Colonic mucosa (tissue), 4 donors: ENCODE data around the gene SPATS1. TPM values are rescaled to one million over a fixed set of nuclear protein-coding genes. Genes with fewer than 3 reads are reported as not detected.

Experiments used
- DNase-seq: peaks from one replicate; pipeline ENCODE4 v3.0.0-alpha.2; 2020
- H3K27ac ChIP-seq: fragments of 200-600 bp; one replicate; pipeline ENCODE4 v1.8.0; 2021
- H3K27me3 ChIP-seq: fragments of 200-600 bp; one replicate; pipeline ENCODE4 v1.8.0; 2021
- H3K36me3 ChIP-seq: fragments of 200-600 bp; one replicate; pipeline ENCODE4 v1.8.0; 2021
- H3K4me1 ChIP-seq: fragments of 200-600 bp; one replicate; pipeline ENCODE4 v1.8.0; 2021; ENCODE audit warnings: mild to moderate bottlenecking
- H3K4me3 ChIP-seq: fragments of 200-600 bp; one replicate; pipeline ENCODE4 v1.8.0; 2021
- H3K9ac ChIP-seq, 2 donors: one replicate each; pipeline ENCODE4 v1.7.0; 2013; ENCODE audit warnings: control low read depth in 2 of 2, low read depth in 2 of 2, low read length in 2 of 2
- H3K9me3 ChIP-seq: fragments of 200-600 bp; one replicate; pipeline ENCODE4 v1.8.0; 2021
- intact Hi-C: fragments of 100-400 bp; cut with DNase I; formaldehyde crosslinking; loops from one replicate; pipeline ENCODE4 v1.14.1; 2022
- total RNA-seq, 2 donors: library from RNA; stranded (reverse); fragmentation: NEBNext Ultra II Directional in 1 of 2; extraction: Animal tissue kit (Norgen Biotek cat#: 25700) in 1 of 2; gene quantifications; one replicate each; pipeline ENCODE4 v1.2.1, GENCODE V29; 2021
- TF ChIP-seq, protein P1 (sequence below): fragments of 200-600 bp; IDR thresholded peaks from one replicate; pipeline ENCODE4 v1.8.0; 2022; ENCODE audit warnings: antibody characterized with exemption, mild to moderate bottlenecking
- donor health status: healthy.
- donor health status: DM: no; HTN: no; CAD: no.
- donor health status: DM: no; HTN: no; CAD: no.

The SPATS1 gene
- total RNA-seq, 2 donors from 2014 or later, result not detected

DNA sequence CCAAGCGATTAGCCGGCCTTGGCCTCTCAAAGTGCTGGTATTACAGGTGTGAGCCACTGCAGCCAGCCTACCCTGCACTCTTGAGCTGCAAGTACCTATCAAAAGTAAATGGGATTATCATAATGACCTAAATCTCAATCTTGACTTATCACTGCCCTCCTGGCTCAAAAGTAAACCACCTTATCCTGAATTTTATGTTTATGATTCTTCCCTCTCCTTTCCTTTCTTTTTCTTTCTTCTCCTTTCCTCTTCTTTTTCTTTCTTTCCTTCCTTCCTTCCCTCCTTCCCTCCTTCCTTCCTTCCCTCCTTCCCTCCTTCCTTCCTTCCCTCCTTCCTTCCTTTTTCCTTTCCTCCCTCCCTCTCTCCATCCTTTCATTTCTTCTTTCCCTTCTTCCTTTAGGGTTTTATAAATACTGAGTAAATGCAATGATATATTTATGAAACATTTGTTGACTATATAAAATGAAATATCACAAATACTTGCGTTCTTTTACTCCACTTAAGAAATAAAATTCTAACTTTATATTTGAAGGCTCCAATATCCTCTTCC lies 21.0 kb downstream of the SPATS1 start:
- Histone ChIP-seq H3K36me3 (no peaks in the 10 kb centered on the region), H3K9ac (no peak overlapping the region), H3K4me3 (no peak overlapping the region), H3K4me1 (no peaks in the 10 kb centered on the region), H3K9me3 (no peaks in the 10 kb centered on the region), H3K27ac (no peak overlapping the region), H3K27me3 (no peaks in the 10 kb centered on the region)
- TF ChIP-seq, protein P1, sequence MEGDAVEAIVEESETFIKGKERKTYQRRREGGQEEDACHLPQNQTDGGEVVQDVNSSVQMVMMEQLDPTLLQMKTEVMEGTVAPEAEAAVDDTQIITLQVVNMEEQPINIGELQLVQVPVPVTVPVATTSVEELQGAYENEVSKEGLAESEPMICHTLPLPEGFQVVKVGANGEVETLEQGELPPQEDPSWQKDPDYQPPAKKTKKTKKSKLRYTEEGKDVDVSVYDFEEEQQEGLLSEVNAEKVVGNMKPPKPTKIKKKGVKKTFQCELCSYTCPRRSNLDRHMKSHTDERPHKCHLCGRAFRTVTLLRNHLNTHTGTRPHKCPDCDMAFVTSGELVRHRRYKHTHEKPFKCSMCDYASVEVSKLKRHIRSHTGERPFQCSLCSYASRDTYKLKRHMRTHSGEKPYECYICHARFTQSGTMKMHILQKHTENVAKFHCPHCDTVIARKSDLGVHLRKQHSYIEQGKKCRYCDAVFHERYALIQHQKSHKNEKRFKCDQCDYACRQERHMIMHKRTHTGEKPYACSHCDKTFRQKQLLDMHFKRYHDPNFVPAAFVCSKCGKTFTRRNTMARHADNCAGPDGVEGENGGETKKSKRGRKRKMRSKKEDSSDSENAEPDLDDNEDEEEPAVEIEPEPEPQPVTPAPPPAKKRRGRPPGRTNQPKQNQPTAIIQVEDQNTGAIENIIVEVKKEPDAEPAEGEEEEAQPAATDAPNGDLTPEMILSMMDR, result no peak
- intact Hi-C loops, result no loop called here
- DNase-seq, result no peak

DNA sequence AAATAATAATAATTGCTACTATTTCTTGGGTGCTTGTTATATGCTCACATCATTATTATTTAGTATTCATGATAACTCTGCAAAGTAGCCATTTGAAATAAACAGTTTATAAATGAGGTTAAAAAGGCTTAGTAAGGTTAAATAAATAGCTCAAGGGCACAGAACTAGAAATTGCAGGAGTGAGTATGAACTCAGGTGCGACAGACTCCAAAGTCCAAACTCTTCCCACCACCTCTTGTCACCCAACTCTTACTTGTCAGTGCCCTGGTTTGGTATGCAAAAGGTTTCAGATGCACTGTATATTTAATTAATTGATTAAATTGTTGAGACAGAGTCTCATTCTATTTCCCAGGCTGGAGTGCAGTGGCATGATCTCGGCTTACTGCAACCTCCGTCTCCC lies 24.3 kb downstream of the SPATS1 start:
- no peaks in the 10 kb centered on the region for H3K36me3 ChIP-seq
- no peaks in the 10 kb centered on the region for H3K27me3 ChIP-seq
- DNase-seq, result no peak
- H3K4me1 ChIP-seq, result no peaks in the 10 kb centered on the region
- TF ChIP-seq, protein P1, result no peak
- no peak overlapping the region for H3K27ac ChIP-seq
- H3K9me3 ChIP-seq, result no peaks in the 10 kb centered on the region
- intact Hi-C loops, result no loop called here
- no peak overlapping the region for H3K4me3 ChIP-seq
- H3K9ac ChIP-seq, result no peak overlapping the region

DNA sequence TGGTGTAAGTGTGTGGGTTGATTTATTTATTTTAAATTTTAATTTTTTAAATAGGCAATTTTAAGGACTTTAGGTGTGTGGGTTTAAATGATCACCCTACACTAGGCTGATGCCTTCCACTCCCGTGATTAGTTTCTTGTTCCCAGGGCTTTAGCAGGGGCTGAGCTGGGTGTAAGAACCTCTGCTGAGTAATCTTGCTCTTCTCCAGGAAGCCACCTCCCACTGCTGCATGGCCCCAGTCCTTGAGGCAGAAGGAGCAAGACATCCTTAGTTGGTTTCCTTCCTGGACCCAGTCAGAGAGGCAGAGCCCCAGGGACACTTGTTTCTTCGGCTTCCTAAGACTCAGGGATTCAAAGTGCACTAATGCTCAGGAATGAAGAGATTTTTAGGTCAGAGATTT lies 25.2 kb downstream of the SPATS1 start:
- TF ChIP-seq, protein P1, result no peak

DNA sequence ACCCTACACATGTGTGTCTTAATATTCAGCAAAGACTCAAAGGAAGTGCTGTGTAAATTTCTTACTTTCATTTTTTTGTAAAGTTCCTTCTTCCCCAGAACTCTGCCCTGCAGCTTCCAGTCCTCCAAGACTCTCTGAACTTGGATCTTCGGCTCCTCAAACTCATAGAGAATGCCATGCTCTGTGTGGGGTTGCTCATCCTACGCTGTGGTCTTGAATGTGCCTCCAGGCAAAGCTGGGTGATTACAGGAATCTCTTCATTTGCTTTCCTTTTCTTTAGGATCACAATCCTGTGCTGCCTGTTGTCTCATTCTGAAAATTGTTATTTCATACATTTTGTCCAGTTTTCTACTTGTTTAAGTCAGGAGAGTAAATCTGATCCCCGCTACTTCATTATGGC lies 30.6 kb downstream of the SPATS1 start:
- Histone ChIP-seq H3K36me3 (no peaks in the 10 kb centered on the region), H3K9me3 (no peaks in the 10 kb centered on the region), H3K27me3 (no peaks in the 10 kb centered on the region), H3K27ac (no peak overlapping the region), H3K4me3 (no peak overlapping the region), H3K4me1 (no peaks in the 10 kb centered on the region), H3K9ac (no peak overlapping the region)
- TF ChIP-seq, protein P1, result no peak
- DNase-seq, result no peak
- intact Hi-C loops, result no loop called here

More for the DNA sequence above, 25.2 kb downstream of the SPATS1 start:
- H3K4me3 ChIP-seq, result no peak overlapping the region
- no peaks in the 10 kb centered on the region for H3K36me3 ChIP-seq
- no peaks in the 10 kb centered on the region for H3K27me3 ChIP-seq
- no peak overlapping the region for H3K9ac ChIP-seq
- H3K4me1 ChIP-seq, result no peaks in the 10 kb centered on the region
- H3K27ac ChIP-seq, result no peak overlapping the region
- intact Hi-C loops, result no loop called here
- H3K9me3 ChIP-seq, result no peaks in the 10 kb centered on the region
- no peak for DNase-seq

DNA sequence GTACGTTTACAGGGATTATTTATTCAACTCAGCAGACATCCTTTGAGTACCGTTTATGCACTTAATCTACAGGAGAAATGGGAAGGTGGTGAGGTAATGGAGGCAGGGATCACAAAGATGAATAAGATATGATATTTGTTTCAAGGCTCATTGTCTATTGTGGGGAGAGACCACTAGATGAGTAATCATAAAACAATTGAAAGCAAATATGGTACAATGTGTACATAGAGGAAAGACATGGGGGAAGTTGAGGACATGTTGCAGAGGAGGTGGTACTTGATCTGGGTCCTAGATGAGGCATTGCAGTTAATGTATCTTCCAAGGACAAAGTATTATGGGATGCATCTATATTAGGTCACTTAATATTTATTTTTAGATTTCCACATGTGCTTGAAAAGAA lies 31.3 kb downstream of the SPATS1 start:
- TF ChIP-seq, protein P1, result no peak
- H3K27ac ChIP-seq, result no peak overlapping the region
- H3K9me3 ChIP-seq, result no peaks in the 10 kb centered on the region
- no peaks in the 10 kb centered on the region for H3K27me3 ChIP-seq
- DNase-seq, result no peak
- H3K4me1 ChIP-seq, result no peaks in the 10 kb centered on the region
- no peak overlapping the region for H3K4me3 ChIP-seq
- no peak overlapping the region for H3K9ac ChIP-seq
- H3K36me3 ChIP-seq, result no peaks in the 10 kb centered on the region
- intact Hi-C loops, result no loop called here
